Osteocyte (in vitro differentiated cells): ENCODE measurements around the gene ALDH3A1. TPM values are rescaled to one million over a fixed set of nuclear protein-coding genes. Genes with fewer than 3 reads are reported as not detected.

Source experiments
- DNase-seq: peaks from one replicate; pipeline ENCODE4 v3.0.0; 2021; ENCODE audit warnings: mixed read lengths; ENCODE audit not compliant: unreplicated experiment; ENCODE audit errors: extremely low spot score
- H3K27ac Mint-ChIP-seq: one replicate; pipeline ENCODE4 v1.8.0; 2021; ENCODE audit warnings: mild to moderate bottlenecking, mixed read lengths; ENCODE audit not compliant: unreplicated experiment
- H3K27me3 Mint-ChIP-seq: one replicate; pipeline ENCODE4 v1.8.0; 2021; ENCODE audit warnings: mixed read lengths; ENCODE audit not compliant: unreplicated experiment
- H3K36me3 Mint-ChIP-seq: one replicate; pipeline ENCODE4 v1.8.0; 2021; ENCODE audit warnings: mixed read lengths; ENCODE audit not compliant: unreplicated experiment
- H3K4me1 Mint-ChIP-seq: one replicate; pipeline ENCODE4 v1.8.0; 2021; ENCODE audit warnings: mixed read lengths; ENCODE audit not compliant: unreplicated experiment
- H3K4me3 Mint-ChIP-seq: one replicate; pipeline ENCODE4 v1.8.0; 2021; ENCODE audit warnings: mild to moderate bottlenecking, moderate library complexity, mixed read lengths; ENCODE audit not compliant: unreplicated experiment
- H3K9me3 Mint-ChIP-seq: one replicate; pipeline ENCODE4 v1.8.0; 2021; ENCODE audit warnings: mixed read lengths; ENCODE audit not compliant: unreplicated experiment
- total RNA-seq: library from RNA; stranded (reverse); gene quantifications from 2 replicates; pipeline ENCODE4 v1.2.1, GENCODE V29; 2021
- TF ChIP-seq, protein P1 (sequence below): fragments of 200-600 bp; sonication (generic); IDR thresholded peaks from 2 replicates; pipeline ENCODE4 v1.5.0; 2021; ENCODE audit warnings: antibody characterized with exemption, mild to moderate bottlenecking, moderate library complexity

The ALDH3A1 gene
- total RNA-seq, 1 donor from 2014 or later, result 1.6 TPM

DNA sequence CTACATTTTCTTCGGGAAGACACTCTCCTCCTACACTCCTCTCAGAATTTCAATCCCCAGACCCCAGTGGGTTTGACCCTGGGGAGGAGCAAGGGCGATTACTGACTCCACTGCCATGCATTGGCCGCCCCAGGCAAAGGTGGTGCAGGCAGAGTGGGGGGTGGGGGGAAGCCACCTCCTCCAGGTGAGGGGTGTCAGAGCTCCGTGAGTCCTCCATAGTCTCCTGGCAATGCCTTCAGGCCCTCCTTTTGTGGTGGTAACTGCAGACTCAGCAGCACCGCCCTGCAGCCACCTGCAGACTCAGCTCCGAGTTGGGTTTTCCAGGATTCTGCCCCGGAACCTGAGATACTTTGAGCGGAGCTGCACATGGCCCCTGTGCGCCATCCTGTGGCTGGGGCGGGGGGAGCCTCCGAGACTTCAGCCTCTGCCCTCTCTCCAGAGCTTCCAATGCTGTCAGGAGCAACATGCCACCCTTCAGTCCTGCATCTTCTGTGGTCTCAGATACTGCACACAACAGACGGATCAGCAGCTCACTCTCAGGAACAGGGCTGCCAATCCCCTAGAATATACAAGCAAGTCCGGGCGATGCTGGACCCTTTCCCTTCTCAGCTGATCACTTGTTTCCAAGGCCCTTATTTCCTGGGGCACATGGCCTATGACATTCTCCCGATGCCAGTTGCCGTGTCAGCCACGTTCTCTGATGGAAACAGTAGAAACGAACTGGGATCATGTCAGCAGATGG lies 29.3 kb downstream of the ALDH3A1 start:
- TF ChIP-seq, protein P1, sequence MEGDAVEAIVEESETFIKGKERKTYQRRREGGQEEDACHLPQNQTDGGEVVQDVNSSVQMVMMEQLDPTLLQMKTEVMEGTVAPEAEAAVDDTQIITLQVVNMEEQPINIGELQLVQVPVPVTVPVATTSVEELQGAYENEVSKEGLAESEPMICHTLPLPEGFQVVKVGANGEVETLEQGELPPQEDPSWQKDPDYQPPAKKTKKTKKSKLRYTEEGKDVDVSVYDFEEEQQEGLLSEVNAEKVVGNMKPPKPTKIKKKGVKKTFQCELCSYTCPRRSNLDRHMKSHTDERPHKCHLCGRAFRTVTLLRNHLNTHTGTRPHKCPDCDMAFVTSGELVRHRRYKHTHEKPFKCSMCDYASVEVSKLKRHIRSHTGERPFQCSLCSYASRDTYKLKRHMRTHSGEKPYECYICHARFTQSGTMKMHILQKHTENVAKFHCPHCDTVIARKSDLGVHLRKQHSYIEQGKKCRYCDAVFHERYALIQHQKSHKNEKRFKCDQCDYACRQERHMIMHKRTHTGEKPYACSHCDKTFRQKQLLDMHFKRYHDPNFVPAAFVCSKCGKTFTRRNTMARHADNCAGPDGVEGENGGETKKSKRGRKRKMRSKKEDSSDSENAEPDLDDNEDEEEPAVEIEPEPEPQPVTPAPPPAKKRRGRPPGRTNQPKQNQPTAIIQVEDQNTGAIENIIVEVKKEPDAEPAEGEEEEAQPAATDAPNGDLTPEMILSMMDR, result peak; percentile 23
- H3K27ac Mint-ChIP-seq, result no peak overlapping the region
- no peaks in the 10 kb centered on the region for H3K9me3 Mint-ChIP-seq
- H3K27me3 Mint-ChIP-seq, result no peaks in the 10 kb centered on the region
- H3K36me3 Mint-ChIP-seq, result no peaks in the 10 kb centered on the region
- H3K4me1 Mint-ChIP-seq, result peaks cover 21% of the 10 kb centered on the region
- H3K4me3 Mint-ChIP-seq, result no peak overlapping the region
- no peak for DNase-seq

DNA sequence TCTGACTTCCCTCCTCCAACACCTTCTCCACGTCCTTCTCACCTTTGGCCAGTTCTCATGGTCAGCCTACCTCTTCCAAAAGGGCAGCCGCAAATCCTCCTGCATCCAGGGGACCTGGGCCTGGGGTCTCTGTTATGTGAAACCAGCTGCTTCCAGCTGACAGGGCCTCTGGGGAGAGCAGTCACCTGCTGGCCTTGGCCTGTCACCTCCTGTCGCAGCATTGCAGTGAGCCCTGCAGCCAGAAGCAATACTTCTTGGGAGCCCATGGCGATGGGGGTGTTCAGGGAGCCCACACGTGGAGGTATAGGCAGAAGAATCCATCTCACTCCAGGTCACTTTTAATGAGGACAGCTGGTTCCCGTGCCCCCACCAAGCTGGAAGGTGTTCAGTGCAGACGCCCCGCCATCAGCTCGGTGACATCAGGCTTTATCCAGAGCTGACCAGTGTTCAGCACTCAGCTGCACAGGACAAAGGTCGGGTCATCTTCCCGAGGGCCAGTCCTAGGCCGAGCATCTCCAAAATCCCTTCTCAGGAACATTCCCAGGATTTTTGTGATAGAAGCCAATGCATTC lies 30.0 kb downstream of the ALDH3A1 start:
- peaks cover 19% of the 10 kb centered on the region for H3K4me1 Mint-ChIP-seq
- no peak overlapping the region for H3K4me3 Mint-ChIP-seq
- H3K27me3 Mint-ChIP-seq, result no peaks in the 10 kb centered on the region
- no peaks in the 10 kb centered on the region for H3K9me3 Mint-ChIP-seq
- TF ChIP-seq, protein P1, result no peak
- no peaks in the 10 kb centered on the region for H3K36me3 Mint-ChIP-seq
- H3K27ac Mint-ChIP-seq, result no peak overlapping the region
- no peak for DNase-seq

DNA sequence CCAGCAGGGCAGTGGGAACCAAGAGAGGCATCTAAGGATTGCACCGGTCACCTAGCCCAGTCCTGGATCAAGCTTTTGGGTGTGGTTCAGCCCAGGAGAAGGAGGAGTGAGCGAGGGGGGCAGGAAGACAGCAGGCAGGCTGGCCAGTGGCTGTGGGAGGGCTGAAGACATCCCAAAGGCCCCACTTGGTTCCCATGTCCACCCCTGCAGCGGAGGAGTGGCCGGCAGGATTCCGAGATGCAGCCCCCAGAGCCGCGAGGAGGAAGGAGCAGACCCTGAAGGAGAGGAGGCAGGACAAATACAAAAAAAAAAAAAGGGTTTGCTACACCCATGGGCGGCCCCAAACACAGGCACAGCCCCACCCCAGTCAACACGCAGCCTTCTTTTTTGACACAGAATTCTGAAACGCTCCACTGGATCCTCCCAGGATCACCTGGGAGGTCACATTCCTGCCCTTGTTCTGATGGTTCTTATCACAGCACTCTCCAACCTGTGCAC lies 30.6 kb downstream of the ALDH3A1 start:
- H3K36me3 Mint-ChIP-seq, result no peaks in the 10 kb centered on the region
- TF ChIP-seq, protein P1, result no peak
- no peak for DNase-seq
- H3K4me3 Mint-ChIP-seq, result no peak overlapping the region
- no peaks in the 10 kb centered on the region for H3K27me3 Mint-ChIP-seq
- H3K9me3 Mint-ChIP-seq, result no peaks in the 10 kb centered on the region
- peaks cover 19% of the 10 kb centered on the region for H3K4me1 Mint-ChIP-seq
- H3K27ac Mint-ChIP-seq, result no peak overlapping the region

DNA sequence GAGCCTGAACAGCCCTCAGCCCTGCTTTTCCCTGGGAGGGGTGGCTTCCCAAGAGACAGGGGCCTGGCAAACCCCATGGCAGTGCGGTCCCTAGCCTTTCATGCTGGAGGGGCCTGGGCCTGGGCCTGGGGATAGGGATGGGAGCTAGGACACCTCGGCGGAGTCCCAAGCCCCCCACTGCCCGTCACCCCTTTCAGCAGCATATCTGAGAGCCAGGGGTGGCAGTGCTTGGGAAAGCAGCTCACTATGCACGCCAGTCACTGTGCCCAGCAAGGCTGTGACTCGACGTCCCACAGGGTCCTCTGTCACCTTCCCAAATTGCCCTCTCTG lies 31.1 kb downstream of the ALDH3A1 start:
- H3K4me1 Mint-ChIP-seq, result peaks cover 19% of the 10 kb centered on the region
- H3K27ac Mint-ChIP-seq, result no peak overlapping the region
- H3K27me3 Mint-ChIP-seq, result no peaks in the 10 kb centered on the region

More for the DNA sequence above, 31.1 kb downstream of the ALDH3A1 start:
- no peak for DNase-seq
- Mint-ChIP-seq H3K4me3 (no peak overlapping the region), H3K36me3 (no peaks in the 10 kb centered on the region), H3K9me3 (no peaks in the 10 kb centered on the region)
- TF ChIP-seq, protein P1, result no peak
